Lower leg skin (tissue), 4 donors: ENCODE results near the gene DAB2IP. TPM values are rescaled to one million over a fixed set of nuclear protein-coding genes. Genes with fewer than 3 reads are reported as not detected.

Source experiments
- DNase-seq, 2 donors: peaks; one replicate each; pipeline ENCODE4 v3.0.0-alpha.2; 2019; ENCODE audit warnings: low spot score in 2 of 2
- H3K4me3 ChIP-seq: fragments of 200-600 bp; sonication (generic); 2 replicates; pipeline ENCODE4 v1.5.1; 2017; ENCODE audit warnings: mild to moderate bottlenecking, low read depth; ENCODE audit not compliant: poor library complexity, severe bottlenecking
- POLR2A ChIP-seq, 2 donors: fragments of 450-650 bp; IDR thresholded peaks; one replicate each; pipeline ENCODE4 v1.6.1; 2016 to 2017; ENCODE audit warnings: antibody characterized with exemption in 2 of 2, mild to moderate bottlenecking in 1 of 2, moderate library complexity in 1 of 2
- WGBS, 2 donors: methylation state at CpG; one replicate each; pipeline ENCODE4 v1.1.5; 2018; 5-methylcytosine and 5-hydroxymethylcytosine counted together
- intact Hi-C: fragments of 100-400 bp; cut with DNase I; formaldehyde crosslinking; loops from one replicate; pipeline ENCODE4 v1.15.0; 2023; ENCODE audit warnings: low total_unique reads
- total RNA-seq, 4 donors: library from RNA; depleted of rRNA; stranded (reverse); fragments of >200 nt; gene quantifications; one replicate each; pipeline ENCODE4 v1.1.0, GENCODE V29; 2016
- TF ChIP-seq, protein P1 (sequence below), 3 donors: fragments of 450-650 bp; IDR thresholded peaks; one replicate each; pipeline ENCODE4 v1.5.1; 2016; ENCODE audit warnings: antibody characterized with exemption in 3 of 3, mild to moderate bottlenecking in 3 of 3, moderate library complexity in 2 of 3

The DAB2IP gene
- total RNA-seq, 4 donors from 2014 or later = 42.5 to 68.0 (median 57.0) TPM

DNA sequence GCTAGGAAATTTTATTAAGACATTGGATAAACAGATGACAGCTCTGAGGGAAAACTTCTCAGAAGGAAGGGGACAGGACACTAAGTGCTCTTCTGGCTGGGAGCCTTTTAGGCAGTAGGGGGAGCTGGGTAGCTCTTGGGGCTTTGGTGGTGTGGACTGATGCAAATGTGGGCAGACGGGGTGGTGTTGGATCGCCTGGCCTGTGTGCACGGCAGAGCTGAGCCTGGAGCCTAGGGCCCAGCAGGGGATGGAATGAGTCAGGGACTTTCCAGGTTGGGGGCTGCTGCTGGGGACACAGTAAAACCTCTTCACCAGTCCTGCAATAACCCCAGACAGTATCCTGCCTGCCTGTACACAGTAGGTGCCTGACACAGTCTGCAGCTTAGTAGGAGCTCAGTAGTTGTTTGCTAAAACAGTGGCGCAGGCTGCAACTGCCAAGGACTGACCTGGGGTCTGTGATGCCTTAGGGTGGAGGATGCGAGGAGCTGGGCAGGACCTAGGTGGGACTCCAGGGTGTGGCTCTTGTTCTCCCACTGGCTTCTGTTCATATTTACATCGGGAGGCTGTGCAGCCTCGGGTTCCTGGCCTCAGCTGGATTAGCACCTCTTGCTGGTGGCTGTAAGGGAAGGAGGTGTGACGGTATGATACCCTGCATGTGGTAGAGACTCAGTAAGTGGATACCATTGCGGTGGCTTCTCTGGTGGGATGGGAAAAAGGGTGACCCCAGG, 83.8 kb downstream of the DAB2IP start:
- 46 to 54% methylated on average over 9 of the region's 9 CpGs for WGBS, 2 donors
- no peak for DNase-seq
- TF ChIP-seq POLR2A (IDR thresholded peaks at IDR 0.05) = no peak
- TF ChIP-seq, protein P1, sequence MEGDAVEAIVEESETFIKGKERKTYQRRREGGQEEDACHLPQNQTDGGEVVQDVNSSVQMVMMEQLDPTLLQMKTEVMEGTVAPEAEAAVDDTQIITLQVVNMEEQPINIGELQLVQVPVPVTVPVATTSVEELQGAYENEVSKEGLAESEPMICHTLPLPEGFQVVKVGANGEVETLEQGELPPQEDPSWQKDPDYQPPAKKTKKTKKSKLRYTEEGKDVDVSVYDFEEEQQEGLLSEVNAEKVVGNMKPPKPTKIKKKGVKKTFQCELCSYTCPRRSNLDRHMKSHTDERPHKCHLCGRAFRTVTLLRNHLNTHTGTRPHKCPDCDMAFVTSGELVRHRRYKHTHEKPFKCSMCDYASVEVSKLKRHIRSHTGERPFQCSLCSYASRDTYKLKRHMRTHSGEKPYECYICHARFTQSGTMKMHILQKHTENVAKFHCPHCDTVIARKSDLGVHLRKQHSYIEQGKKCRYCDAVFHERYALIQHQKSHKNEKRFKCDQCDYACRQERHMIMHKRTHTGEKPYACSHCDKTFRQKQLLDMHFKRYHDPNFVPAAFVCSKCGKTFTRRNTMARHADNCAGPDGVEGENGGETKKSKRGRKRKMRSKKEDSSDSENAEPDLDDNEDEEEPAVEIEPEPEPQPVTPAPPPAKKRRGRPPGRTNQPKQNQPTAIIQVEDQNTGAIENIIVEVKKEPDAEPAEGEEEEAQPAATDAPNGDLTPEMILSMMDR (IDR thresholded peaks at IDR 0.05) = no peak
- H3K4me3 ChIP-seq = no peak overlapping the region
- intact Hi-C loops = no loop called here

DNA sequence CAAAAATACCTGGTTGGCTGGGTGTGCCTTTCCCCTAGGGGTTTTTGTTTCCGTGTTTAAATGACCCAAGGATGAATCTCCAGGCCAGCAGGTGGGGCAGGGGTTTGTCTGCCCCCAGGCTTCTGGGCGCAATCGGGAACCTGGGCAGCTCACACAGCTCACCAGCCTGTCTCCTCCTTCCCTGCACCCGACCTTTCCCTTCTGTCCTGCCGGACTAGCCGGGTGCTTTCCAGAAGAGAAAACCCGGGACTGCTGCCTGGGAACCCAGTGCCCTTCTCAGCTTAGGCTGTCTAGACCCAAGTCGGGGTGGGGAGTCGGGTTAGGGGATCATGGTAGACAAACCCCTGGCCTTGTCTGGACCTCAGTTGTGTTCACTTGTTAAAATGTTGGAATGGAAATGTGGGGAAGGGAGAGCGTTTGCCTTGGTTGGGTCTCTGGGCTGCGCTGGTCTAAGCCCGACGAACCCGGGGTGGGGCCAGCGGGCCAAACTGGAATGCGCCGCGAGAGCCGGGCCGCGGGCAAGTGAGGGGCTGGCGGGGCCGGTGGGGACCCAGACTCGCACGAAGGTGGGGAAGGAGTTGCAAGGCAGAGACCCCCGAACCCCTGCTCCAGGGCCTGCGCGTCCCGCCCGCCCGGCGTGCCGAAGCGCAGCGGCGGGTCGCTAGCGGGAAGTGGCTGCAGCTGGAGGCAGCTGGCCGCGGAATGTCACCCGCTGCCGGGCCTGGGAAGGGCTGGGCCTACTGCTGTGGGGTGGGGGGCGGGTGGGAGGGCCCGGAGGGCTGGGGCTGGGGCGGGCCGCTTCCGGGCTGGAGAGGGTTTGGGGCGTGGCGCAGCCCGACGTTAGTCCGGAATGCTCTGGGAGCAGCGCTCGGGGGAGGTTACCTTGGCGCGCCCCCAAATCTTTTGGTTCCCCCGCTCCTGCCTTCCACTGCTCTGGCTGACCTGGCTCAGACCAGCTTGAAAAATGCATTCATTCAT, 84.6 kb downstream of the DAB2IP start:
- intact Hi-C loops = no loop called here
- H3K4me3 ChIP-seq = no peak overlapping the region
- 10% methylated on average over 30 to 31 of the region's 57 CpGs for WGBS, 2 donors
- TF ChIP-seq, protein P1 (IDR thresholded peaks at IDR 0.05) = no peak
- no peak for TF ChIP-seq POLR2A (IDR thresholded peaks at IDR 0.05)
- DNase-seq = peak; percentile 55 to 95

DNA sequence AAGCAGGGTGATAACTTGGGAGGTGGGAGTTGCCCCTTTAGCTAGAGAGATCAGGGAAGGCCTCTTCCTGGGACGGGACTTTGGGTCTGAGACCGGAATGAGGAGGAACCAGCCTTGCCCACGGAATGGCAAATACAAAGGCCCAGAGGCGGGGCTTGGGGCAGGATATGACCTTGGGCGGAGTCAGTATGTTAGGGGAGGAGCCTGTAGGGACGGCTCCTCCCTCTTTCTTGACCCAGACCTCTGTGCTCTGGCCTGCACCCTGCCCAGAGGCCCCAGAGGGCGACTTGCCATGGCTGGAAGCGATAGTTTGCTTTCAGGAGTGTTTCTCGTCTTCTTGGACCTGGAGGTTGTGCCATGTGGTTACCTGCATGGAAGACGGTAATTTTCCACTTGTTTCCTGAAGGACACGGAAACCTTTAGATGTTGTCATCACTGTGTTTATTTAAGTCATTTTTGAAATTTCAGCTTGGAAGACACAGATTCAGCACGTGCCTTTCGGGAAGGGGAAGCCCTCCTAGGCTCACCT, 85.6 kb downstream of the DAB2IP start:
- intact Hi-C loops = no loop called here
- WGBS, 2 donors = 64 to 66% methylated on average over 13 of the region's 13 CpGs
- TF ChIP-seq POLR2A (IDR thresholded peaks at IDR 0.05) = no peak
- TF ChIP-seq, protein P1 (IDR thresholded peaks at IDR 0.05) = no peak
- no peak for DNase-seq
- no peak overlapping the region for H3K4me3 ChIP-seq

DNA sequence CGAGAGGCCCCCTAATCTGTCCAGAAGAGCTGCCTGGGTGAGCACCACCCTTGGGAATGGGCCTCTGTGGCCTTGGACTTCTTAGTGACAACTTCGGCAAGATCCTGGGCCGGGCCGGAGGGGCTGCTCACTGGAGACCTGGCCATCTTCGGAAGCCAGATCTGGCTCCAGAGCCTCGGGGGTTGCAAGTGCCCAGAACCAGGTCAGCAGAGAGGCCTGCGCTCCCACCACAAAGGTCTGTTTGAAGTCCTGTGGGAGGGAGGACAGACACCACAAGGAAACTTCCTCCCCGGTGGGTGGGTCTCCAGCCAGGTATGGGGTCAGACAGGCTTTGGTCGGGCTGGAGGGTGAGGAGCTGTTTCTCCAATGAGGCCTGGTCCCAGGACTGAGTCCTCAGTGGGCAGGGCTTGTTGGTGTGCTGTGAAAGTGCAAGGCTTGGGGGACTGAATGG, 86.1 kb downstream of the DAB2IP start:
- H3K4me3 ChIP-seq = no peak overlapping the region
- WGBS, 2 donors = 82 to 86% methylated on average over 9 of the region's 9 CpGs
- DNase-seq = no peak
- intact Hi-C loops = no loop called here
- TF ChIP-seq, protein P1 (IDR thresholded peaks at IDR 0.05) = no peak
- TF ChIP-seq POLR2A (IDR thresholded peaks at IDR 0.05) = no peak

DNA sequence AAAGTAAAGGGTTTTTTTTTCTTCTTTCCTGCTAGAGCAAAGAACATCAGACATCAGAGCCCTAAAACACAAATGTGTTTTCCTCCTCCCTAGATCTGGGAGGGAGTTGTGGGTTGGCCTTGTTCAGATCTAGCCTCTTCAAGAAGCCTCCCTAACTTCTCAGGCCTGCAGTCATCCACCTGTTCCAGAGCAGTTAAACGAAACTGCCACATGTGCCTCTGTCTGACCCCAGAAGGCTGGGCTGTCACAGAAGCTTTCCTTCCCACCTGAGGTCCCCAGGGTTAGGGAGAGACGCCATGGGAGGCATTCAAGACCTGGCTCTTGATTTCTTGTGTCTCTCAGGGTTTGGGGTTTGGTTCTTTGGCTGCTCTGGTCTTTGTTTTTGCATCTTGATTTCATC, 87.0 kb downstream of the DAB2IP start:
- 65 to 76% methylated on average over 2 of the region's 2 CpGs for WGBS, 2 donors
- no peak overlapping the region for H3K4me3 ChIP-seq

More for the DNA sequence above, 87.0 kb downstream of the DAB2IP start:
- no peak for TF ChIP-seq POLR2A (IDR thresholded peaks at IDR 0.05)
- TF ChIP-seq, protein P1 (IDR thresholded peaks at IDR 0.05) = no peak
- intact Hi-C loops = no loop called here
- no peak for DNase-seq
